Lower leg skin (tissue), 3 donors: ENCODE results near the gene CNEP1R1.

Source experiments
- POLR2A ChIP-seq, 2 donors: fragments of 450-650 bp; IDR thresholded peaks; one replicate each; pipeline ENCODE4 v1.6.1; 2016 to 2017; ENCODE audit warnings: antibody characterized with exemption in 2 of 2, mild to moderate bottlenecking in 1 of 2, moderate library complexity in 1 of 2
- TF ChIP-seq, protein P1 (sequence below), 3 donors: fragments of 450-650 bp; IDR thresholded peaks; one replicate each; pipeline ENCODE4 v1.5.1; 2016; ENCODE audit warnings: antibody characterized with exemption in 3 of 3, mild to moderate bottlenecking in 3 of 3, moderate library complexity in 2 of 3

DNA sequence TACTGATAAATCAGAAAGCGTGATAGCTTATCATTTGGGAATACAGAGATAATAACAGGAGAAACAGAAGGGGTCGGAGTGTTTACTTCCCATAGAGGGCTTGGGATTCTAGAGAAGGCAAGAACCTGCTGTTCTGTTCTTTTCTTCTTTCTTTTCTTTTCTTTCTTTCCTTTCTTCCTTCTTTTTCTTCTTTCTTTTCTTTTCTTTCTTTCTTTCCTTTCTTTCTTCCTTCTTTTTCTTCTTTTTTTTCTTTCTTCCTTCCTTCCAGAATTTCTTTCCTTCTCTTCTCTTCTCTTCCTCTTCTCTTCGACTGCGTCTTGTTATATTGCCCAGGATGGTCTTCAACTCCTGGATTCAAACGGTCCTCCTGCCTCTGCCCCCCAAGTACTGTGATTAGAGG lies 18.3 kb downstream of the CNEP1R1 start:
- TF ChIP-seq, protein P1, sequence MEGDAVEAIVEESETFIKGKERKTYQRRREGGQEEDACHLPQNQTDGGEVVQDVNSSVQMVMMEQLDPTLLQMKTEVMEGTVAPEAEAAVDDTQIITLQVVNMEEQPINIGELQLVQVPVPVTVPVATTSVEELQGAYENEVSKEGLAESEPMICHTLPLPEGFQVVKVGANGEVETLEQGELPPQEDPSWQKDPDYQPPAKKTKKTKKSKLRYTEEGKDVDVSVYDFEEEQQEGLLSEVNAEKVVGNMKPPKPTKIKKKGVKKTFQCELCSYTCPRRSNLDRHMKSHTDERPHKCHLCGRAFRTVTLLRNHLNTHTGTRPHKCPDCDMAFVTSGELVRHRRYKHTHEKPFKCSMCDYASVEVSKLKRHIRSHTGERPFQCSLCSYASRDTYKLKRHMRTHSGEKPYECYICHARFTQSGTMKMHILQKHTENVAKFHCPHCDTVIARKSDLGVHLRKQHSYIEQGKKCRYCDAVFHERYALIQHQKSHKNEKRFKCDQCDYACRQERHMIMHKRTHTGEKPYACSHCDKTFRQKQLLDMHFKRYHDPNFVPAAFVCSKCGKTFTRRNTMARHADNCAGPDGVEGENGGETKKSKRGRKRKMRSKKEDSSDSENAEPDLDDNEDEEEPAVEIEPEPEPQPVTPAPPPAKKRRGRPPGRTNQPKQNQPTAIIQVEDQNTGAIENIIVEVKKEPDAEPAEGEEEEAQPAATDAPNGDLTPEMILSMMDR (IDR thresholded peaks at IDR 0.05), result no peak
- TF ChIP-seq POLR2A (IDR thresholded peaks at IDR 0.05), result no peak
